HG03108 (cell line): ENCODE results near the gene POGLUT2.

Source experiments
- ATAC-seq: cut with Tn5 transposase; IDR thresholded peaks from one replicate; pipeline ENCODE4 v1.9.1; 2021; ENCODE audit warnings: moderate library complexity; ENCODE audit not compliant: unreplicated experiment

Gene POGLUT2

DNA sequence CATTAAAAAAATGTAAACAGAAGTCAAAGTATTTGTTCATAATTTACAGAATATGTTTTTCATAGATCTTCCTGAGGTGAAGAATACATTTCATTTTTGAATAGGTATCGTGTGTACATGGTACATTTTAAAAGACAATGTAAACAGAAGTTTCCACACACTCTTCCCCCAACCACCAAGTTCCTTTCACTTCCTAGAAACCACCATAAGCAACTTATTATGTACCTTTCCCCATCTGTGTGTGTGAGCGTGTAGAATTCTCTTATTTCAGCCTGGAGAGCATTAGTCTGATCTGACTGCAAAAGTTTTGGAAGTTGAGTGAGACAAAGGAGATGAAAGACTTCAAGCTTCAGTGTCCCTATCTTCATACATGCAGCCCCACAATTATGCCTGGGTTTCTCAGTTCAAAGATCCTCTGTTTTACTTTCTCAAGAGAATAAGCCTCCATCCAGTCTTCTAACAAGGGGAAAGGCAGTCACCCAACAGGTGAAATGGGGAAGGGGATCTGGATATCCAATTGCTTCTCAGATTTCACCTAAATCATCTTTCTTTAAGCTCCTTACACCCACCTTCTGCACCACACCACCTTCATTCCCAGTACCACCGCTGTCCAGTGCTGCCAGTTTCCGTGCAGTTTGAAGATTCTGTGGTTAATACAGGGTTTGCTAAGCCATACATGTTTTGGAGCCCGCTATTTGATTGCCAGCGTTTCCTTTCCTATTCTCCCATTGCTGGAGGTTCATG is 27.3 kb downstream of the POGLUT2 start:
- ATAC-seq, result no peak

DNA sequence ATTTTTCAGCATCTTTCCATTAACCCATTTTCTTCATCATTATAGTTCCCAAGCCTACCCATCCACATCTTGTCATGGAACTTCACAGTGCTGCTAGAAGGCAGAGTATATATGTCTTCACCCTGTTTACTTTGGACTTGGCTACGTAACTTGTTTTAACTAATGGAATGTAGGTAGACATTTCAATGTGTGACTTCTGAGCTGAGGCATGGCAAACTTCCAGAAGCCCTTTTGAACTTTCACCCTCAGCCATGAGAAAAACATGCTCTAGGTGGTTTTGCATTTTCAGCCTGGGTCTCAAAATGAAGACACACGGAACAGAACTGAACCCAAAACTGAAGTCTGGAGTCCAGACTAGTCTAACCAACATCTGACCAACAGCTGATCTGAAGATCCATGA is 28.3 kb downstream of the POGLUT2 start:
- ATAC-seq, result no peak

DNA sequence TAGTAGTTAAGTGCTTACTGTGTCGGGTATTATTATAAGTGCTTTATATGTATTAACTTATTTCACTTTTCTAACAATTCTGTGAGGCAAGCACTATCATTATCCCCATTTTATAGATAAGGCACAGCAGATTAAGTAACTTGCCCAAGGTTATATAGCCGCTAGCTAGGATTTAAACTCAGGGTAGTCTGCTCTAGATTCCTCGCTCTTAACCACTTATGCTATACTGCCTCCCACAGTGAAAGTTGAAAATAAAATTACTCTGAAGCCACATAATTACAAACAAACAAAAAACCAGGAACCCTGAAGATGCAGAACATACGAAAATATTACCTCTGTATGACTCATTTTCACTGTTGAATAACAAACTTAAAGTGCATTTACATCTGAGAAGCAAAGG is 29.1 kb downstream of the POGLUT2 start:
- no peak for ATAC-seq

DNA sequence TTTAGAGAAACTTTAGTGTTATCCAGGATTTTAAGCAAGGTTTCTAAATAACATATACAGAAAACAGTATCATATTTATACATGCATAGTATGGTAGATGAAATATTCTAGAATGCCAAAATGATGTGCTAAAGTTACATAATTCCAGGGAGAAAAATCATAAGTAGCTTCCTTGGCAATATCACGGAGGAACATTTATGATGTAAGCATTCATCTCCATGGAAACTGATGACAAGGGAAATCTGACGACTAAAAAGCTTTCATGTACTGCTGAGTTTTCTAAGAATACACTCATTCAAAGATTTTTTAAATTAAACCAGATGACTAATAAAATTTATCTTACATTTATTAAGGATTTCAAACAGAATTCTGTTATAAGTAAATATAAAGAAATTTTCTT is 29.9 kb downstream of the POGLUT2 start:
- ATAC-seq, result no peak

DNA sequence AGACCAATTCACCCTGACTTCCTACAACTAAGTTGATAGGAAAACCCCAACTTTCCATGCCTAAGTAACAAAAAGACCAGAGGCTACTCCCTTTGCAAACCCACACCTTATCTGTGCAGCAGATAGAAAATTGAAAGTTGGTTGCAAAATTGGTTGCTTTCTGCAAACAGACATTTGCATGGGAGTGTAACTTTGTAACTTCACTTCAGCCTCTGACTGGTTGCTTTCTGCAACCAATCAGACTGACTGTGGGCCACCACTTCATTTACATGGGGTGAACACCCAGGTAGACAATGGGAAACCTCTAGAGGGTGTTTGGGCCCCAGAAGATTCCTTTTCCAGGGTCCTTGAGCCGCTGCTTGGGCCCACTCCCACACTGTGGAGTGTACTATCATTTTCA is 35.0 kb downstream of the POGLUT2 start:
- ATAC-seq, result no peak

DNA sequence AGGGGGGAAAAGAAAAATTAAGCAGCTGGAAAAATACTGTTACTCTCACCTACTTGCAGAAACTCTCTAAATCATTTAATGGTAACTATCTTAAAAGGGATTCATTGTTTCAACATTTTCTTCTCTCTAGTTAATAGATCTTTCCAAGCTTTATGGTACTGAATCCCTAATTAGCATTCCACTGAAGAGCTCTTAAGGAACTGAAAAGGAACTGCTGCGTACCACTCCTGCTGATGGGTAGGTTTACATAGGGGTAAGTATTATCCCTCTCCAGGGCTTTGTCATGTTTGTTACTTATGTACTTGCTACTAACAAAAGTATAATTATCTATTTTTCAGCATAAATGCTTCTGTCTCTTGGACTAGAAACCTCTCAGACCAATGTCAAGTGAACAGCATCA is 37.7 kb downstream of the POGLUT2 start:
- no peak for ATAC-seq

DNA sequence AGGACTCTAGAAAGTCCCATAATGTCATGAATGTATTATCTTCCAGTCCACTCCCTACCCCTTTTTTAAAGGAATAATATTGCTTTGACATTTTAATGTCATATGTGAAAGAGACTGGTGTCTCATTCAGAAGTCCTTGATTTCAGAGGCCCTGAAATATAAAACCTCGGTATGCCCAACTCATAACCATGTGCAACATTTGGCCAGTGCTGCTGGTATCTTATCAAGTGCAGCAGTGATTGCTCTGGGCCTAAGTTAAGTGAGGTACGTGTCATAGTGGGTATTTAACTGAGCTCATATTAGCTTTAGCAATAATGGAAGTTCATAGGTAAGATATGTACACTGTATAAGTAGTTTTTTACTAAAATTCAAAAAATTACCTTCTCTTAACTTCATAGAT is 39.9 kb downstream of the POGLUT2 start:
- no peak for ATAC-seq

DNA sequence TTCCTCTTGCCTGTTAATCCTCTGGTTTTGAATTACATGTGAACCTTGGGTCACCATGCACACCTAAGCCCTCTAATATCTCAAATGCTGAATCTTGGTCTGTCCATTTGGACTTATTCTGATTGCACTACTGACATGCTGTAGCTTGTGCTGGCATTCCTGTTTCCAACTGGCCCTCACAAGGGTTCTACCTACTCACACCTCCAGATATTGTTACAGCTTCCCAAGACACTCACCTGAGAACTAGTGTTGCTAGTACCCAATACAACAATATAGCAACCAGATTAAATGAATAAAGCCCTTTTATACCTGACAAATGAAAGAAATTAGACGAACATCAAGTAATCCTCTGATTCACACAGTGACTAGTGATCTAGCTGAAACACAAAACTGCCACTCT is 41.8 kb downstream of the POGLUT2 start:
- no peak for ATAC-seq

DNA sequence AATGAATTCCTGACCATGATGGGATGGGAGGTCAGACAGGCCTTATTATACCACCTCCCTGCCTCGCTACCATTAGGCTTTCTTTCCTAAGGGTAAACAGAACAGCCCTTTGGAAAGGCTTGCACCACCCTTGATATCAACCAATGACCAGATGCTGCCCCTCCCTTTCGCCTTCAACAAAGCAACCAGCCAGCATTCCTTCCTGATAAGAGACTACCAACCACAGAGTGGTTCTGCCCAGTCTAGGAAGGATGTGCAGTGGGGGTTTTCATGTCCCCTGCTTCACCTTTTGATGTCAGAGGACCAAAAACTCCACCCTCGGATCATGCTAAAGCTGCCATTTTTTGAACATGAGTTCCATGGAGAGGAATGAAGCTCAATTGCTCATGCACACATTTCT is 46.9 kb downstream of the POGLUT2 start:
- no peak for ATAC-seq

DNA sequence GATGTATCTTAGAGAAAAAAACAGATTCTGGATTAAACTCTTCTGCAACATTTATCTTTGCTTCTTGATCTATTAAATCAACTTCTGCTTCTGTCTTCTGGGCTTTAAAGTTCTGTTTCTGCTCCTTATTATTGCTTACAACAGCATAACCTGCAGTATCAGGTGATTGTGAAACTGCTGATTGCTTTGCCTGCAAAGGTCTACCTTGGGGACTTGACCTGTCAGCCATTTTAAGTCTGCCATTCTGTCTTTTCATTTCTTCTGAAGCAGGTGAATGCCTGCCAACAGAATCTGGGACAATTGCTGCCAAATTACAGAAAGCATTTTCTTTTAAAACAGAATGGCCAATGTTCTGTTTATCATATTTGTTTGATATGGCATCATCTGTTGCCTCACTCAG is 56.3 kb downstream of the POGLUT2 start:
- ATAC-seq, result no peak

DNA sequence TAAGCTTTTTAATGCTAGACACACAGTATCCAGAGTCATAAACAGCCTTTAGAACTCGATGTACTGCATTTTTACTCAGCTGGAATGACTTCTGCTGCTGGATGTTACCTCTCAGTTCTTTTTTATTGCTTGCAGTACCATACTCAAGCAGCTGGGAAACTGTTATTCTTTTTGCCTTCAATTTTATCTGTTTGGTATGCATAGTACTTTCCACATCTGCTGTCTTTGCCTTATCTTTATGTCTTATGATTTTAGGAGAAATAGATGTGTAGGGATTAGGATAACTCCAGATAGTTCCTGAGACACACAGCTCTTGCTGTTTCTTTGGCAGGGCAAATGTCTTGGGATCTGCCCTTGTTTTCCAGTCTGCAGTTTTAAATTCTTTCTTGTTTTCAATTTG is 56.7 kb downstream of the POGLUT2 start:
- ATAC-seq, result no peak
